GM03348 (cell line): ENCODE data around the gene DISC1.
"Not testable (repeated sequence)": the region's sequence is repeated elsewhere in the genome, so short reads cannot be mapped to it uniquely, and the experiment has no call there.

Experiments
- DNase-seq: peaks from one replicate; pipeline ENCODE4 v3.0.0; 2012; ENCODE audit warnings: low spot score

DISC1 gene

GRCh38 chr1:231887866-231888265 lies 261.3 kb downstream of the DISC1 start:
- DNase-seq, result no peak

GRCh38 chr1:231890791-231891190 lies 264.2 kb downstream of the DISC1 start:
- no peak for DNase-seq

- DNase-seq, result no peak
Measured at GRCh38 chr1:231893400-231894102, 267.0 kb downstream of the DISC1 start.

GRCh38 chr1:231896806-231897205 lies 270.2 kb downstream of the DISC1 start:
- no peak for DNase-seq

- DNase-seq, result no peak
Measured at GRCh38 chr1:231899046-231899445, 272.5 kb downstream of the DISC1 start.

GRCh38 chr1:231899713-231900435 lies 273.3 kb downstream of the DISC1 start:
- DNase-seq, result no peak

GRCh38 chr1:231903586-231904081 lies 277.0 kb downstream of the DISC1 start:
- no peak for DNase-seq

GRCh38 chr1:231907310-231907709 lies 280.7 kb downstream of the DISC1 start:
- DNase-seq, result not testable (repeated sequence)

GRCh38 chr1:231913493-231913892 lies 286.9 kb downstream of the DISC1 start:
- DNase-seq, result no peak

- DNase-seq, result no peak
Measured at GRCh38 chr1:231918239-231919015, 291.8 kb downstream of the DISC1 start.

- no peak for DNase-seq
Measured at GRCh38 chr1:231919239-231919885, 292.8 kb downstream of the DISC1 start.

GRCh38 chr1:231919886-231920285 lies 293.3 kb downstream of the DISC1 start:
- DNase-seq, result no peak

- DNase-seq, result no peak
Measured at GRCh38 chr1:231921646-231922345, 295.2 kb downstream of the DISC1 start.

- DNase-seq, result no peak
Measured at GRCh38 chr1:231923491-231924041, 297.0 kb downstream of the DISC1 start.

- no peak for DNase-seq
Measured at GRCh38 chr1:231924180-231924579, 297.6 kb downstream of the DISC1 start.

GRCh38 chr1:231925864-231926263 lies 299.3 kb downstream of the DISC1 start:
- DNase-seq, result no peak

- DNase-seq, result no peak
Measured at GRCh38 chr1:231926340-231926739, 299.8 kb downstream of the DISC1 start.

- DNase-seq, result no peak
Measured at GRCh38 chr1:231926933-231927332, 300.3 kb downstream of the DISC1 start.

GRCh38 chr1:231927431-231927830 lies 300.8 kb downstream of the DISC1 start:
- DNase-seq, result no peak

- DNase-seq, result no peak
Measured at GRCh38 chr1:231929311-231929710, 302.7 kb downstream of the DISC1 start.

GRCh38 chr1:231930257-231930947 lies 303.8 kb downstream of the DISC1 start:
- no peak for DNase-seq
